CD14-positive monocyte (primary cell): Measurements from ENCODE around the gene CARMIL1. TPM values are rescaled to one million over a fixed set of nuclear protein-coding genes. Genes with fewer than 3 reads are reported as not detected.

ENCODE experiments used
- DNase-seq, 3 donors: peaks; one replicate each; pipeline ENCODE4 v3.0.0-alpha.2; 2011 to 2022
- H2AFZ ChIP-seq: 2 replicates; pipeline ENCODE4 v1.6.0; 2012; ENCODE audit warnings: mild to moderate bottlenecking, low read depth, low read length, inconsistent platforms; ENCODE audit not compliant: insufficient read depth, poor library complexity, severe bottlenecking
- H3K27ac ChIP-seq, 2 donors: 1 replicate in 1 of 2; 2 replicates in 1 of 2; pipeline ENCODE4 v1.5.1; 2012 to 2013; ENCODE audit warnings: low read length in 2 of 2, control low read depth in 1 of 2, inconsistent platforms in 1 of 2, low read depth in 1 of 2, mild to moderate bottlenecking in 1 of 2
- H3K27me3 ChIP-seq, 2 donors: one replicate each; pipeline versions ENCODE4 v1.6.0 to v1.6.1; 2011 to 2013; ENCODE audit warnings: low read length in 2 of 2; ENCODE audit not compliant: control insufficient read depth in 2 of 2, insufficient read depth in 2 of 2
- H3K36me3 ChIP-seq, 2 donors: replicated peaks in 1 of 2; 1 replicate in 1 of 2; 2 replicates in 1 of 2; pipeline versions ENCODE4 v1.5.1 to v1.6.1; 2012 to 2013; ENCODE audit warnings: low read length in 2 of 2, control low read depth in 1 of 2, inconsistent platforms in 1 of 2, mild to moderate bottlenecking in 1 of 2; ENCODE audit not compliant: insufficient read depth in 2 of 2, control insufficient read depth in 1 of 2
- H3K4me1 ChIP-seq, 2 donors: 1 replicate in 1 of 2; 2 replicates in 1 of 2; pipeline versions ENCODE4 v1.5.1 to v1.6.1; 2012 to 2013; ENCODE audit warnings: low read length in 2 of 2, control low read depth in 1 of 2, inconsistent platforms in 1 of 2, mild to moderate bottlenecking in 1 of 2, moderate library complexity in 1 of 2; ENCODE audit not compliant: insufficient read depth in 2 of 2, control insufficient read depth in 1 of 2
- H3K4me2 ChIP-seq: replicated peaks from 2 replicates; pipeline ENCODE3; 2012; ENCODE audit warnings: low read length, moderate library complexity, mild to moderate bottlenecking; ENCODE audit not compliant: poor library complexity, severe bottlenecking; ENCODE audit errors: extremely low read depth
- H3K4me3 ChIP-seq, 3 experiments: fragments of 200-600 bp in 1 of 3; sonication (generic) in 1 of 3; replicated peaks in 1 of 3; 1 replicate in 2 of 3; 2 replicates in 1 of 3; pipeline ENCODE4 v1.5.1; 2011 to 2013; ENCODE audit warnings: low read length in 3 of 3, mild to moderate bottlenecking in 3 of 3, control low read depth in 2 of 3, low read depth in 2 of 3, inconsistent platforms in 1 of 3, moderate library complexity in 1 of 3
- H3K79me2 ChIP-seq: 2 replicates; pipeline ENCODE4 v1.6.0; 2012; ENCODE audit warnings: mild to moderate bottlenecking, control low read depth, inconsistent platforms, low read length, moderate library complexity; ENCODE audit not compliant: insufficient read depth
- H3K9ac ChIP-seq: 2 replicates; pipeline ENCODE4 v1.6.0; 2017; ENCODE audit warnings: low read length, mild to moderate bottlenecking; ENCODE audit not compliant: insufficient read depth, poor library complexity, severe bottlenecking
- H3K9me3 ChIP-seq, 2 donors: replicated peaks in 1 of 2; 1 replicate in 1 of 2; 2 replicates in 1 of 2; pipeline versions ENCODE4 v1.5.1 to v1.6.1; 2012 to 2013; ENCODE audit warnings: low read length in 2 of 2, control low read depth in 1 of 2; ENCODE audit not compliant: control insufficient read depth in 1 of 2, insufficient read depth in 1 of 2
- H4K20me1 ChIP-seq: 2 replicates; pipeline ENCODE4 v1.6.0; 2012; ENCODE audit warnings: mild to moderate bottlenecking, low read length, control low read depth, moderate library complexity; ENCODE audit not compliant: insufficient read depth
- H3K27ac Mint-ChIP-seq, 7 donors: one replicate each; pipeline ENCODE4 v1.8.0; 2020; ENCODE audit warnings: mild to moderate bottlenecking in 7 of 7, mixed read lengths in 7 of 7, moderate library complexity in 6 of 7, inconsistent platforms in 2 of 7
- H3K27me3 Mint-ChIP-seq, 3 donors: one replicate each; pipeline ENCODE4 v1.8.0; 2021 to 2022; ENCODE audit warnings: low read depth in 3 of 3, mild to moderate bottlenecking in 3 of 3, mixed read lengths in 3 of 3, moderate library complexity in 3 of 3, inconsistent platforms in 1 of 3
- H3K36me3 Mint-ChIP-seq, 2 donors: one replicate each; pipeline ENCODE4 v1.8.0; 2020; ENCODE audit warnings: mixed read lengths in 2 of 2, inconsistent platforms in 1 of 2, mild to moderate bottlenecking in 1 of 2
- H3K4me1 Mint-ChIP-seq: one replicate; pipeline ENCODE4 v1.8.0; 2020; ENCODE audit warnings: mild to moderate bottlenecking, mixed read lengths
- H3K4me3 Mint-ChIP-seq, 2 donors: one replicate each; pipeline ENCODE4 v1.8.0; 2020; ENCODE audit warnings: mild to moderate bottlenecking in 2 of 2, mixed read lengths in 2 of 2, moderate library complexity in 1 of 2
- H3K9me3 Mint-ChIP-seq, 7 donors: one replicate each; pipeline ENCODE4 v1.8.0; 2020 to 2022; ENCODE audit warnings: mixed read lengths in 7 of 7, mild to moderate bottlenecking in 6 of 7, moderate library complexity in 6 of 7, inconsistent platforms in 2 of 7
- WGBS: methylation state at CpG from one replicate; pipeline ENCODE4 v1.1.5; 2013; ENCODE audit warnings: missing lambda C conversion rate; ENCODE audit not compliant: insufficient coverage; 5-methylcytosine and 5-hydroxymethylcytosine counted together
- intact Hi-C, 2 donors: fragments of 100-400 bp; cut with micrococcal nuclease; formaldehyde crosslinking; loops; one replicate each; pipeline versions ENCODE4 v1.15.0 to v1.15.1; 2023
- polyA plus RNA-seq, 3 donors: library from polyadenylated mRNA; depleted of rRNA in 1 of 3; unstranded in 2 of 3; stranded (reverse) in 1 of 3; fragments of 300-500 nt in 2 of 3; fragments of >200 nt in 1 of 3; fragmentation: Illumina TruSeq in 2 of 3; gene quantifications; 1 replicate in 2 of 3; 2 replicates in 1 of 3; pipeline ENCODE4 v1.2.3, GENCODE V29; 2012 to 2021
- TF ChIP-seq, protein P1 (sequence below): fragments of 200-600 bp; IDR thresholded peaks from one replicate; pipeline ENCODE4 v1.8.0; 2022; ENCODE audit warnings: antibody characterized with exemption, mild to moderate bottlenecking

The CARMIL1 gene
- polyA plus RNA-seq, 3 donors = 0.30 to 0.49 (median 0.41) TPM

DNA sequence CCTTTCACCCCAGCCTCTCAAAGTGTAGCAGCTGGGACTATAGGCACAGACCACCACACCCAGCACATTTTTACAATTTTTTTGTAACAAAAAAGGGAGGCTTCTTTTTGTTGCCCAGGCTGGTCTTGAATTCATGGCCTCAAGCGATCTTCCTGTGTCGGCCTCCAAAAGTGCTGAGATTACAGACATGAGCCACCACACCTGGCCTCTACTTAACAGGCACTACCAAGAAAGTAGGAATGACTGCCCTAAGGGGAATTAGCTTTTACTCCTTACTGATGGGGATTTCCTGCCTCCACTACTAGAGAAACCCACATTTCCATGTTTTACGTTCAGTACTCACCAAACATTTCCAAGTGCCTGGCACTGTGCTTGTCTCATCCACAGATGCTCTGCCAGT, 109.6 kb downstream of the CARMIL1 start:
- H3K79me2 ChIP-seq = no peaks in the 10 kb centered on the region
- H3K27me3 ChIP-seq = no peaks in the 10 kb centered on the region
- no peaks in the 10 kb centered on the region for H3K9me3 Mint-ChIP-seq
- no peak overlapping the region for H3K27ac Mint-ChIP-seq
- H3K4me1 ChIP-seq = peaks cover 0 to 3% of the 10 kb centered on the region in 2 donors
- H2AFZ ChIP-seq = no peak overlapping the region
- H3K36me3 ChIP-seq = peaks cover 6 to 8% of the 10 kb centered on the region in 2 donors
- DNase-seq = no peak
- WGBS = 80% methylated on average over 1 of the region's 3 CpGs
- no peaks in the 10 kb centered on the region for H3K9me3 ChIP-seq
- no peak overlapping the region for H3K9ac ChIP-seq
- TF ChIP-seq, protein P1, sequence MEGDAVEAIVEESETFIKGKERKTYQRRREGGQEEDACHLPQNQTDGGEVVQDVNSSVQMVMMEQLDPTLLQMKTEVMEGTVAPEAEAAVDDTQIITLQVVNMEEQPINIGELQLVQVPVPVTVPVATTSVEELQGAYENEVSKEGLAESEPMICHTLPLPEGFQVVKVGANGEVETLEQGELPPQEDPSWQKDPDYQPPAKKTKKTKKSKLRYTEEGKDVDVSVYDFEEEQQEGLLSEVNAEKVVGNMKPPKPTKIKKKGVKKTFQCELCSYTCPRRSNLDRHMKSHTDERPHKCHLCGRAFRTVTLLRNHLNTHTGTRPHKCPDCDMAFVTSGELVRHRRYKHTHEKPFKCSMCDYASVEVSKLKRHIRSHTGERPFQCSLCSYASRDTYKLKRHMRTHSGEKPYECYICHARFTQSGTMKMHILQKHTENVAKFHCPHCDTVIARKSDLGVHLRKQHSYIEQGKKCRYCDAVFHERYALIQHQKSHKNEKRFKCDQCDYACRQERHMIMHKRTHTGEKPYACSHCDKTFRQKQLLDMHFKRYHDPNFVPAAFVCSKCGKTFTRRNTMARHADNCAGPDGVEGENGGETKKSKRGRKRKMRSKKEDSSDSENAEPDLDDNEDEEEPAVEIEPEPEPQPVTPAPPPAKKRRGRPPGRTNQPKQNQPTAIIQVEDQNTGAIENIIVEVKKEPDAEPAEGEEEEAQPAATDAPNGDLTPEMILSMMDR = no peak
- H3K27me3 Mint-ChIP-seq = no peaks in the 10 kb centered on the region
- H3K4me3 ChIP-seq = no peak overlapping the region
- peaks cover 0 to 25% of the 10 kb centered on the region in 2 donors for H3K36me3 Mint-ChIP-seq
- H3K27ac ChIP-seq = no peak overlapping the region
- peaks cover 8% of the 10 kb centered on the region for H3K4me1 Mint-ChIP-seq
- H3K4me3 Mint-ChIP-seq = no peak overlapping the region
- H3K4me2 ChIP-seq = no peak overlapping the region
- H4K20me1 ChIP-seq = peaks cover 3% of the 10 kb centered on the region
- intact Hi-C loops = no loop called here

- peaks cover 8% of the 10 kb centered on the region for H3K4me1 Mint-ChIP-seq
- TF ChIP-seq, protein P1 = no peak
- no peaks in the 10 kb centered on the region for H3K9me3 Mint-ChIP-seq
- H3K27me3 ChIP-seq = no peaks in the 10 kb centered on the region
- H3K36me3 ChIP-seq = peaks cover 7 to 8% of the 10 kb centered on the region in 2 donors
- H2AFZ ChIP-seq = no peak overlapping the region
- H3K36me3 Mint-ChIP-seq = peaks cover 0 to 25% of the 10 kb centered on the region in 2 donors
- peak overlapping the region in 1 of 7 donors; percentile 7 for H3K27ac Mint-ChIP-seq
- 94% methylated on average over 2 of the region's 2 CpGs for whole genome bisulfite sequencing
- no peaks in the 10 kb centered on the region for H3K27me3 Mint-ChIP-seq
- no peak overlapping the region for H3K4me2 ChIP-seq
- no peak overlapping the region for H3K9ac ChIP-seq
- H3K79me2 ChIP-seq = no peaks in the 10 kb centered on the region
- no peak overlapping the region for H3K27ac ChIP-seq
- DNase-seq = no peak
- H3K4me1 ChIP-seq = peaks cover 0 to 3% of the 10 kb centered on the region in 2 donors
- no peaks in the 10 kb centered on the region for H3K9me3 ChIP-seq
- H3K4me3 ChIP-seq = no peak overlapping the region
- H4K20me1 ChIP-seq = peaks cover 3% of the 10 kb centered on the region
- H3K4me3 Mint-ChIP-seq = no peak overlapping the region
- intact Hi-C loops = no loop called here
Observed at GRCh38 chr6:25389471-25389870, 110.3 kb downstream of the CARMIL1 start.
